Measurements from ENCODE around the gene DOK6. TPM values are rescaled to one million over a fixed set of nuclear protein-coding genes. Genes with fewer than 3 reads are reported as not detected.
"Not testable (repeated sequence)": the region's sequence is repeated elsewhere in the genome, so short reads cannot be mapped to it uniquely, and the experiment has no call there.

Gene DOK6
- total RNA-seq, 2 experiments from 2014 or later = not detected

- intact Hi-C loops (cut with micrococcal nuclease; ENCODE audit: unreplicated experiment) = no loop called here
- no TSS peak for BruUV-seq (replicated peaks)
- TF ChIP-seq EZH2phosphoT487 (IDR thresholded peaks at IDR 0.05; ENCODE audit: borderline replicate concordance, low read depth, low read length) = no peak
- TF ChIP-seq, protein P1, sequence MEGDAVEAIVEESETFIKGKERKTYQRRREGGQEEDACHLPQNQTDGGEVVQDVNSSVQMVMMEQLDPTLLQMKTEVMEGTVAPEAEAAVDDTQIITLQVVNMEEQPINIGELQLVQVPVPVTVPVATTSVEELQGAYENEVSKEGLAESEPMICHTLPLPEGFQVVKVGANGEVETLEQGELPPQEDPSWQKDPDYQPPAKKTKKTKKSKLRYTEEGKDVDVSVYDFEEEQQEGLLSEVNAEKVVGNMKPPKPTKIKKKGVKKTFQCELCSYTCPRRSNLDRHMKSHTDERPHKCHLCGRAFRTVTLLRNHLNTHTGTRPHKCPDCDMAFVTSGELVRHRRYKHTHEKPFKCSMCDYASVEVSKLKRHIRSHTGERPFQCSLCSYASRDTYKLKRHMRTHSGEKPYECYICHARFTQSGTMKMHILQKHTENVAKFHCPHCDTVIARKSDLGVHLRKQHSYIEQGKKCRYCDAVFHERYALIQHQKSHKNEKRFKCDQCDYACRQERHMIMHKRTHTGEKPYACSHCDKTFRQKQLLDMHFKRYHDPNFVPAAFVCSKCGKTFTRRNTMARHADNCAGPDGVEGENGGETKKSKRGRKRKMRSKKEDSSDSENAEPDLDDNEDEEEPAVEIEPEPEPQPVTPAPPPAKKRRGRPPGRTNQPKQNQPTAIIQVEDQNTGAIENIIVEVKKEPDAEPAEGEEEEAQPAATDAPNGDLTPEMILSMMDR (conservative IDR thresholded peaks at IDR 0.05; ENCODE audit: low read length) = no peak
- Histone ChIP-seq H3K9me2 (ENCODE audit: insufficient read depth, low read length) (no peaks in the 10 kb centered on the region), H3K27ac (ENCODE audit: low read depth, low read length, poor library complexity, severe bottlenecking) (no peak overlapping the region), H3K9me3 (ENCODE audit: low read length) (no peaks in the 10 kb centered on the region), H3K4me1 (ENCODE audit: insufficient read depth, low read length, poor library complexity, severe bottlenecking) (no peaks in the 10 kb centered on the region), H3K4me3 (ENCODE audit: low read depth, low read length, poor library complexity, severe bottlenecking) (no peak overlapping the region), H3K79me2 (ENCODE audit: insufficient read depth, low read depth, low read length) (no peaks in the 10 kb centered on the region), H3K36me3 (ENCODE audit: insufficient read depth, low read length) (no peaks in the 10 kb centered on the region), H4K20me1 (ENCODE audit: insufficient read depth, low read length) (no peaks in the 10 kb centered on the region), H3K4me2 (ENCODE audit: low read length) (no peak overlapping the region), H2AFZ (ENCODE audit: low read length) (no peak overlapping the region)
- ChIA-PET CTCF (ENCODE audit: unreplicated experiment) (no interaction called here), POLR2A (no interaction called here)
- DNase-seq (ENCODE audit: low spot score) = no peak
Observed at GRCh38 chr18:69357590-69357989, 43.1 kb upstream of the DOK6 start.

- Histone ChIP-seq H2AFZ (ENCODE audit: low read length) (no peak overlapping the region), H3K27ac (ENCODE audit: low read depth, low read length, poor library complexity, severe bottlenecking) (no peak overlapping the region), H3K4me3 (ENCODE audit: low read depth, low read length, poor library complexity, severe bottlenecking) (no peak overlapping the region), H4K20me1 (ENCODE audit: insufficient read depth, low read length) (no peaks in the 10 kb centered on the region), H3K36me3 (ENCODE audit: insufficient read depth, low read length) (no peaks in the 10 kb centered on the region), H3K9me2 (ENCODE audit: insufficient read depth, low read length) (no peaks in the 10 kb centered on the region), H3K9me3 (ENCODE audit: low read length) (no peaks in the 10 kb centered on the region), H3K79me2 (ENCODE audit: insufficient read depth, low read depth, low read length) (no peaks in the 10 kb centered on the region), H3K4me1 (ENCODE audit: insufficient read depth, low read length, poor library complexity, severe bottlenecking) (no peaks in the 10 kb centered on the region), H3K4me2 (ENCODE audit: low read length) (no peak overlapping the region)
- no peak for DNase-seq (ENCODE audit: low spot score)
- intact Hi-C loops (cut with micrococcal nuclease; ENCODE audit: unreplicated experiment) = no loop called here
- CTCF ChIA-PET (ENCODE audit: unreplicated experiment) = no interaction called here
- BruUV-seq (replicated peaks) = no TSS peak
- POLR2A ChIA-PET = no interaction called here
- TF ChIP-seq, protein P1 (conservative IDR thresholded peaks at IDR 0.05; ENCODE audit: low read length) = no peak
- no peak for TF ChIP-seq EZH2phosphoT487 (IDR thresholded peaks at IDR 0.05; ENCODE audit: borderline replicate concordance, low read depth, low read length)
Observed at GRCh38 chr18:69358212-69358895, 42.3 kb upstream of the DOK6 start.

DNA sequence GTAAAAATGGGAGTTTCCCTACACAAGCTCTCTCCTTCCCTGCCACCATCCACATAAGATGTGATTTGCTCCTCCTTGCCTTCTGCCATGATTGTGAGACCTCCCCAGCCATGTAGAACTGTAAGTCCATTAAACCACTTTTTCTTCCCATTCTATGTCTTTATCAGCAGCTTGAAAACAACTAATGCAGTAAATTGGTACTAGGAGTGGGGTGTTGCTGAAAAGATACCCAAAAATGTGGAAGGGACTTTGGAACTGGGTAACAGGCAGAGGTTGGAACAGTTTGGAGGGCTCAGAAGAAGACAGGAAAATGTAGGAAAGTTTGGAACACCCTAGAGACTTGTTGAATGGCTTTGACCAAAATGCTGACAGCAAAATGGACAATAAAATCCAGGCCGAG is 40.9 kb upstream of the DOK6 start:
- POLR2A ChIA-PET; H3K4me3 ChIP-seq (ENCODE audit: low read depth, low read length, poor library complexity, severe bottlenecking); H4K20me1 ChIP-seq (ENCODE audit: insufficient read depth, low read length); H3K4me1 ChIP-seq (ENCODE audit: insufficient read depth, low read length, poor library complexity, severe bottlenecking); BruUV-seq (replicated peaks); DNase-seq (ENCODE audit: low spot score); H3K36me3 ChIP-seq (ENCODE audit: insufficient read depth, low read length); H2AFZ ChIP-seq (ENCODE audit: low read length); H3K27ac ChIP-seq (ENCODE audit: low read depth, low read length, poor library complexity, severe bottlenecking); H3K9me2 ChIP-seq (ENCODE audit: insufficient read depth, low read length); H3K79me2 ChIP-seq (ENCODE audit: insufficient read depth, low read depth, low read length); intact Hi-C loops (cut with micrococcal nuclease; ENCODE audit: unreplicated experiment); CTCF ChIA-PET (ENCODE audit: unreplicated experiment); H3K4me2 ChIP-seq (ENCODE audit: low read length); H3K9me3 ChIP-seq (ENCODE audit: low read length): not testable (repeated sequence)
